GM12878 (cell line): ENCODE measurements around the gene CINP. TPM values are rescaled to one million over a fixed set of nuclear protein-coding genes. Genes with fewer than 3 reads are reported as not detected.

Experiments used
- ATAC-seq: fragments of 200-7000 bp; cut with Tn5 transposase; 3 replicates; pipeline ENCODE4 v1.9.1; 2020; ENCODE audit warnings: mild to moderate bottlenecking, moderate library complexity
- BruUV-seq: library from RNA; stranded (reverse); fragments of 400-500 nt; replicated peaks from 2 replicates; lab custom pipeline; 2021; lab: Mats Ljungman, UMichigan
- CTCF ChIA-PET: fragments of 300-600 bp; sonication (Branson Sonifier 250); formaldehyde crosslinking; extraction: SDS; loops from one replicate; lab custom pipeline; 2021; ENCODE audit warnings: inconsistent platforms; lab: Yijun Ruan, JAX
- POLR2A ChIA-PET: fragments of 350-600 bp; formaldehyde crosslinking; extraction: SDS; loops from one replicate; lab custom pipeline; 2021; ENCODE audit warnings: inconsistent platforms; lab: Charles Lee
- RAD21 ChIA-PET: fragments of 300-600 bp; sonication (Branson Sonifier 250); formaldehyde crosslinking; loops from one replicate; lab custom pipeline; 2023; ENCODE audit warnings: antibody characterized with exemption; ENCODE audit not compliant: unreplicated experiment; lab: Charles Lee
- SMC1A ChIA-PET: fragments of 300-600 bp; sonication (Branson Sonifier 250); formaldehyde crosslinking; loops from one replicate; lab custom pipeline; 2023; ENCODE audit not compliant: unreplicated experiment, uncharacterized antibody; lab: Charles Lee
- DNase-seq: peaks from one replicate; pipeline ENCODE4 v3.0.0-alpha.2; 2011; ENCODE audit warnings: low read depth, low spot score
- FAIRE-seq: peaks from 3 replicates; lab custom pipeline; 2011; peaks lifted over from hg19 to GRCh38; lab: Jason Lieb, UNC
- H2AFZ ChIP-seq: 2 replicates; pipeline ENCODE4 v1.6.0; 2011; ENCODE audit warnings: low read depth, low read length, control low read depth; ENCODE audit not compliant: control insufficient read depth
- H3K27ac ChIP-seq: 2 replicates; pipeline ENCODE4 v1.5.1; 2011; ENCODE audit warnings: control low read depth; ENCODE audit not compliant: control insufficient read depth, insufficient read depth
- H3K27me3 ChIP-seq, 2 experiments: replicated peaks in 1 of 2; 2 replicates each; pipeline versions ENCODE4 v1.6.0 to v1.6.1; 2011; ENCODE audit warnings: low read length in 1 of 2; ENCODE audit not compliant: control insufficient read depth in 2 of 2, insufficient read depth in 2 of 2
- H3K36me3 ChIP-seq, 2 experiments: 2 replicates each; pipeline ENCODE4 v1.5.1; 2011; ENCODE audit warnings: low read length in 1 of 2; ENCODE audit not compliant: control insufficient read depth in 2 of 2, insufficient read depth in 2 of 2
- H3K4me1 ChIP-seq: 2 replicates; pipeline ENCODE4 v1.6.1; 2011; ENCODE audit warnings: mild to moderate bottlenecking, low read length, moderate library complexity, mixed read lengths; ENCODE audit not compliant: control insufficient read depth, insufficient read depth
- H3K4me2 ChIP-seq: 2 replicates; pipeline ENCODE4 v1.6.0; 2011; ENCODE audit warnings: control low read depth; ENCODE audit not compliant: control insufficient read depth, insufficient read depth
- H3K4me3 ChIP-seq: fragments of 200-600 bp; sonication (generic); 2 replicates; pipeline ENCODE4 v1.5.1; 2016
- H3K79me2 ChIP-seq: 2 replicates; pipeline ENCODE4 v1.6.0; 2011; ENCODE audit warnings: low read length; ENCODE audit not compliant: control insufficient read depth, insufficient read depth
- H3K9ac ChIP-seq: 2 replicates; pipeline ENCODE4 v1.8.0; 2011; ENCODE audit warnings: low read length, control low read depth, mixed read lengths; ENCODE audit not compliant: control insufficient read depth, insufficient read depth
- H3K9me3 ChIP-seq: replicated peaks from 3 replicates; pipeline ENCODE4 v1.5.1; 2011; ENCODE audit warnings: mild to moderate bottlenecking, low read length; ENCODE audit not compliant: control insufficient read depth, insufficient read depth
- H4K20me1 ChIP-seq: 2 replicates; pipeline ENCODE4 v1.6.0; 2011; ENCODE audit not compliant: control insufficient read depth, insufficient read depth
- BCL11A ChIP-seq: IDR thresholded peaks from 2 replicates; pipeline ENCODE4 v1.6.1; 2011; ENCODE audit warnings: low read depth, low read length
- CTCF ChIP-seq, 3 experiments: IDR thresholded peaks in 2 of 3; conservative IDR thresholded peaks in 1 of 3; 2 replicates each; pipeline ENCODE4 v1.5.1; 2011; ENCODE audit warnings: low read depth in 3 of 3, low read length in 3 of 3, mild to moderate bottlenecking in 3 of 3, control low read depth in 2 of 3, moderate library complexity in 2 of 3, inconsistent platforms in 1 of 3, mixed read lengths in 1 of 3; ENCODE audit not compliant: control insufficient read depth in 2 of 3, insufficient read depth in 1 of 3; ENCODE audit errors: extremely low read depth in 1 of 3
- DPF2 ChIP-seq: fragments of 450-650 bp; IDR thresholded peaks from 2 replicates; pipeline ENCODE4 v1.6.1; 2017; ENCODE audit warnings: mild to moderate bottlenecking
- PML ChIP-seq: IDR thresholded peaks from 2 replicates; pipeline ENCODE4 v1.6.1; 2012; ENCODE audit warnings: low read length, inconsistent platforms
- SMAD1 ChIP-seq: fragments of 450-650 bp; IDR thresholded peaks from 2 replicates; pipeline ENCODE4 v1.6.1; 2018; ENCODE audit warnings: mild to moderate bottlenecking, low read depth; ENCODE audit not compliant: partially characterized antibody
- in situ Hi-C: fragments of 300-500 bp; cut with MboI; formaldehyde crosslinking; loops from 9 replicates; pipeline ENCODE4 v1.14.3; 2018; ENCODE audit warnings: mixed read lengths
- intact Hi-C: fragments of 100-400 bp; cut with micrococcal nuclease; formaldehyde crosslinking; loops from one replicate; pipeline ENCODE4 v1.14.2; 2022; ENCODE audit not compliant: unreplicated experiment
- polyA plus RNA-seq, 11 experiments: library from polyadenylated mRNA; depleted of rRNA in 4 of 11; unstranded in 6 of 11; stranded (reverse) in 5 of 11; fragments of >200 nt; fragmentation: Nextera tagmentation in 4 of 11; fragmentation: Illumina TruSeq in 1 of 11; extraction: Ambion mirVana in 4 of 11; extraction: Trizol in 1 of 11; gene quantifications; 1 replicate in 1 of 11; 2 replicates in 10 of 11; pipeline versions ENCODE4 v1.2.1 to v1.2.3, GENCODE V29; 2011 to 2016; ENCODE audit warnings: inconsistent platforms in 2 of 11, missing spikeins in 2 of 11, low read depth in 1 of 11
- total RNA-seq, 4 experiments: library from RNA; depleted of rRNA in 3 of 4; stranded (reverse); fragments of >200 nt in 3 of 4; fragmentation: Illumina TruSeq in 1 of 4; extraction: Trizol in 1 of 4; gene quantifications; 2 replicates each; pipeline versions ENCODE4 v1.2.1 to v1.2.3, GENCODE V29; 2013 to 2021
- TF ChIP-seq, protein P1 (sequence below): IDR thresholded peaks from 2 replicates; pipeline ENCODE4 v1.6.1; 2012; ENCODE audit warnings: low read length, inconsistent platforms
- TF ChIP-seq, protein P2 (sequence below): fragments of 450-650 bp; conservative IDR thresholded peaks from 2 replicates; pipeline ENCODE4 v1.6.1; 2017; ENCODE audit warnings: mild to moderate bottlenecking, moderate library complexity
- TF ChIP-seq, protein P3 (sequence below): IDR thresholded peaks from 2 replicates; pipeline ENCODE4 v1.6.1; 2012; ENCODE audit warnings: improper control_type of control experiment, low read depth, low read length; ENCODE audit not compliant: insufficient replicate concordance

Gene CINP
- total and polyA plus RNA-seq, 10 of the 15 experiments (the other 5 are each of a cell fraction or from before 2014, with no cell fraction given): 45.4 to 73.3 (median 52.9) TPM

GRCh38 chr14:102407258-102407657 lies 44.6 kb upstream of the CINP start (continued):
- TF ChIP-seq CTCF (IDR thresholded peaks at IDR 0.05 in 2 of 3, conservative IDR thresholded peaks at IDR 0.05 in 1 of 3; ENCODE audit: control insufficient read depth in 2 of 3, extremely low read depth in 1 of 3, insufficient read depth in 1 of 3, low read depth in 3 of 3, low read length in 3 of 3): no peak
- TF ChIP-seq, protein P1, sequence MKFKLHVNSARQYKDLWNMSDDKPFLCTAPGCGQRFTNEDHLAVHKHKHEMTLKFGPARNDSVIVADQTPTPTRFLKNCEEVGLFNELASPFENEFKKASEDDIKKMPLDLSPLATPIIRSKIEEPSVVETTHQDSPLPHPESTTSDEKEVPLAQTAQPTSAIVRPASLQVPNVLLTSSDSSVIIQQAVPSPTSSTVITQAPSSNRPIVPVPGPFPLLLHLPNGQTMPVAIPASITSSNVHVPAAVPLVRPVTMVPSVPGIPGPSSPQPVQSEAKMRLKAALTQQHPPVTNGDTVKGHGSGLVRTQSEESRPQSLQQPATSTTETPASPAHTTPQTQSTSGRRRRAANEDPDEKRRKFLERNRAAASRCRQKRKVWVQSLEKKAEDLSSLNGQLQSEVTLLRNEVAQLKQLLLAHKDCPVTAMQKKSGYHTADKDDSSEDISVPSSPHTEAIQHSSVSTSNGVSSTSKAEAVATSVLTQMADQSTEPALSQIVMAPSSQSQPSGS: no peak
- TF ChIP-seq, all 136 proteins: peak for 0

DNA sequence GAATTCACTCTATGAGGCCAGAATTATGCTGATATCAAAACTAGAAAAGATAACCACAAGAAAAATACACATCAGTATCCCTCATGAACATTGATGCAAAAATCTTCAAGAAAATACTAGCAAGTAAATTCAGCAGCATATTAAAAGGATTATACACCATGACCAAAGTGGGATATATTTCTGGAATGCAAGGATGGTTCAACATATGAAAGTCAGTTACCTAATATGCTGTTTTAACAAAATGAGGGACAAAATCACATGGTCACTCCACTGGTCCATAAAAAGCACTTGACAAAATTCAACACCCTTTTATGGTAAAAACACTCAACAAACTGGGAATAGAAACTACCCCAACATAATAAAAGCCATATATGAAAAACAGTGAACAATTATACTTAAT lies 40.3 kb upstream of the CINP start:
- Histone ChIP-seq H3K9ac (no peak overlapping the region), H3K4me1 (no peaks in the 10 kb centered on the region), H3K4me2 (no peak overlapping the region), H3K4me3 (no peak overlapping the region), H3K27me3 (no peaks in the 10 kb centered on the region), H2AFZ (no peak overlapping the region), H3K79me2 (no peaks in the 10 kb centered on the region)
- ATAC-seq: no peak
- intact Hi-C loops: no loop called here
- POLR2A ChIA-PET: no interaction called here
- CTCF ChIA-PET: no interaction called here
- RAD21 ChIA-PET: no interaction called here
- TF ChIP-seq BCL11A (no peak), PML (no peak), SMAD1 (no peak), DPF2 (no peak)
- TF ChIP-seq, protein P2, sequence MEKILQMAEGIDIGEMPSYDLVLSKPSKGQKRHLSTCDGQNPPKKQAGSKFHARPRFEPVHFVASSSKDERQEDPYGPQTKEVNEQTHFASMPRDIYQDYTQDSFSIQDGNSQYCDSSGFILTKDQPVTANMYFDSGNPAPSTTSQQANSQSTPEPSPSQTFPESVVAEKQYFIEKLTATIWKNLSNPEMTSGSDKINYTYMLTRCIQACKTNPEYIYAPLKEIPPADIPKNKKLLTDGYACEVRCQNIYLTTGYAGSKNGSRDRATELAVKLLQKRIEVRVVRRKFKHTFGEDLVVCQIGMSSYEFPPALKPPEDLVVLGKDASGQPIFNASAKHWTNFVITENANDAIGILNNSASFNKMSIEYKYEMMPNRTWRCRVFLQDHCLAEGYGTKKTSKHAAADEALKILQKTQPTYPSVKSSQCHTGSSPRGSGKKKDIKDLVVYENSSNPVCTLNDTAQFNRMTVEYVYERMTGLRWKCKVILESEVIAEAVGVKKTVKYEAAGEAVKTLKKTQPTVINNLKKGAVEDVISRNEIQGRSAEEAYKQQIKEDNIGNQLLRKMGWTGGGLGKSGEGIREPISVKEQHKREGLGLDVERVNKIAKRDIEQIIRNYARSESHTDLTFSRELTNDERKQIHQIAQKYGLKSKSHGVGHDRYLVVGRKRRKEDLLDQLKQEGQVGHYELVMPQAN: no peak
- TF ChIP-seq, protein P3, sequence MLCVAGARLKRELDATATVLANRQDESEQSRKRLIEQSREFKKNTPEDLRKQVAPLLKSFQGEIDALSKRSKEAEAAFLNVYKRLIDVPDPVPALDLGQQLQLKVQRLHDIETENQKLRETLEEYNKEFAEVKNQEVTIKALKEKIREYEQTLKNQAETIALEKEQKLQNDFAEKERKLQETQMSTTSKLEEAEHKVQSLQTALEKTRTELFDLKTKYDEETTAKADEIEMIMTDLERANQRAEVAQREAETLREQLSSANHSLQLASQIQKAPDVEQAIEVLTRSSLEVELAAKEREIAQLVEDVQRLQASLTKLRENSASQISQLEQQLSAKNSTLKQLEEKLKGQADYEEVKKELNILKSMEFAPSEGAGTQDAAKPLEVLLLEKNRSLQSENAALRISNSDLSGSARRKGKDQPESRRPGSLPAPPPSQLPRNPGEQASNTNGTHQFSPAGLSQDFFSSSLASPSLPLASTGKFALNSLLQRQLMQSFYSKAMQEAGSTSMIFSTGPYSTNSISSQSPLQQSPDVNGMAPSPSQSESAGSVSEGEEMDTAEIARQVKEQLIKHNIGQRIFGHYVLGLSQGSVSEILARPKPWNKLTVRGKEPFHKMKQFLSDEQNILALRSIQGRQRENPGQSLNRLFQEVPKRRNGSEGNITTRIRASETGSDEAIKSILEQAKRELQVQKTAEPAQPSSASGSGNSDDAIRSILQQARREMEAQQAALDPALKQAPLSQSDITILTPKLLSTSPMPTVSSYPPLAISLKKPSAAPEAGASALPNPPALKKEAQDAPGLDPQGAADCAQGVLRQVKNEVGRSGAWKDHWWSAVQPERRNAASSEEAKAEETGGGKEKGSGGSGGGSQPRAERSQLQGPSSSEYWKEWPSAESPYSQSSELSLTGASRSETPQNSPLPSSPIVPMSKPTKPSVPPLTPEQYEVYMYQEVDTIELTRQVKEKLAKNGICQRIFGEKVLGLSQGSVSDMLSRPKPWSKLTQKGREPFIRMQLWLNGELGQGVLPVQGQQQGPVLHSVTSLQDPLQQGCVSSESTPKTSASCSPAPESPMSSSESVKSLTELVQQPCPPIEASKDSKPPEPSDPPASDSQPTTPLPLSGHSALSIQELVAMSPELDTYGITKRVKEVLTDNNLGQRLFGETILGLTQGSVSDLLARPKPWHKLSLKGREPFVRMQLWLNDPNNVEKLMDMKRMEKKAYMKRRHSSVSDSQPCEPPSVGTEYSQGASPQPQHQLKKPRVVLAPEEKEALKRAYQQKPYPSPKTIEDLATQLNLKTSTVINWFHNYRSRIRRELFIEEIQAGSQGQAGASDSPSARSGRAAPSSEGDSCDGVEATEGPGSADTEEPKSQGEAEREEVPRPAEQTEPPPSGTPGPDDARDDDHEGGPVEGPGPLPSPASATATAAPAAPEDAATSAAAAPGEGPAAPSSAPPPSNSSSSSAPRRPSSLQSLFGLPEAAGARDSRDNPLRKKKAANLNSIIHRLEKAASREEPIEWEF: no peak
- TF ChIP-seq, all 136 proteins: peak for 0
- no peak overlapping the region for H3K27ac ChIP-seq
- H3K9me3 ChIP-seq: no peaks in the 10 kb centered on the region; the same call in none of the 3 replicates
- no peak for FAIRE-seq
- in situ Hi-C loops: no loop called here
- SMC1A ChIA-PET: no interaction called here
- H3K36me3 ChIP-seq: no peaks in the 10 kb centered on the region
- no peaks in the 10 kb centered on the region for H4K20me1 ChIP-seq
- BruUV-seq: no TSS peak
- DNase-seq: no peak
